Activated CD4-positive, alpha-beta T cell treated with anti-CD3 and anti-CD28 coated beads, Interleukin-2, amount 10 ng/mL, durations not matched to agents 24 days and 14 days (primary cell): ENCODE results near the gene PBX1. TPM values are rescaled to one million over a fixed set of nuclear protein-coding genes. Genes with fewer than 3 reads are reported as not detected.

ENCODE experiments used
- DNase-seq: peaks from one replicate; pipeline ENCODE4 v3.0.0; 2022
- H3K27ac Mint-ChIP-seq: one replicate; pipeline ENCODE4 v1.8.0; 2022; ENCODE audit warnings: mild to moderate bottlenecking, mixed read lengths
- H3K27me3 Mint-ChIP-seq: one replicate; pipeline ENCODE4 v1.8.0; 2022; ENCODE audit warnings: mixed read lengths
- H3K36me3 Mint-ChIP-seq: one replicate; pipeline ENCODE4 v1.8.0; 2022; ENCODE audit warnings: low read depth, mild to moderate bottlenecking, mixed read lengths
- H3K4me1 Mint-ChIP-seq: one replicate; pipeline ENCODE4 v1.8.0; 2021; ENCODE audit warnings: mixed read lengths
- H3K4me3 Mint-ChIP-seq: one replicate; pipeline ENCODE4 v1.8.0; 2022; ENCODE audit warnings: mild to moderate bottlenecking, moderate library complexity, mixed read lengths
- H3K9me3 Mint-ChIP-seq: one replicate; pipeline ENCODE4 v1.8.0; 2021; ENCODE audit warnings: mixed read lengths
- intact Hi-C: fragments of 100-400 bp; cut with micrococcal nuclease; formaldehyde crosslinking; loops from one replicate; pipeline ENCODE4 v1.15.1; 2023
- total RNA-seq: library from RNA; stranded (reverse); gene quantifications from 2 replicates; pipeline ENCODE4 v1.2.3, GENCODE V29; 2022

The PBX1 gene
- total RNA-seq, 1 donor from 2014 or later, result not detected

GRCh38 chr1:164805399-164805798, 246.4 kb downstream of the PBX1 start:
- H3K9me3 Mint-ChIP-seq, result no peaks in the 10 kb centered on the region
- intact Hi-C loops, result no loop called here

GRCh38 chr1:164806531-164806930, 247.5 kb downstream of the PBX1 start:
- intact Hi-C loops, result no loop called here
- Mint-ChIP-seq H3K4me1 (no peaks in the 10 kb centered on the region), H3K36me3 (no peaks in the 10 kb centered on the region), H3K4me3 (no peak overlapping the region), H3K27me3 (no peaks in the 10 kb centered on the region), H3K27ac (no peak overlapping the region), H3K9me3 (no peaks in the 10 kb centered on the region)
- DNase-seq, result no peak

More at GRCh38 chr1:164805399-164805798, 246.4 kb downstream of the PBX1 start:
- DNase-seq, result no peak
- Mint-ChIP-seq H3K27ac (no peak overlapping the region), H3K4me3 (no peak overlapping the region), H3K36me3 (no peaks in the 10 kb centered on the region), H3K4me1 (no peaks in the 10 kb centered on the region), H3K27me3 (no peaks in the 10 kb centered on the region)

GRCh38 chr1:164813776-164814175, 254.8 kb downstream of the PBX1 start:
- Mint-ChIP-seq H3K36me3 (no peaks in the 10 kb centered on the region), H3K4me3 (no peak overlapping the region), H3K9me3 (no peaks in the 10 kb centered on the region), H3K27ac (no peak overlapping the region), H3K4me1 (no peaks in the 10 kb centered on the region), H3K27me3 (no peaks in the 10 kb centered on the region)
- DNase-seq, result no peak
- intact Hi-C loops, result no loop called here

GRCh38 chr1:164821648-164822047, 262.7 kb downstream of the PBX1 start:
- H3K9me3 Mint-ChIP-seq, result no peaks in the 10 kb centered on the region
- intact Hi-C loops, result no loop called here
- no peak overlapping the region for H3K4me3 Mint-ChIP-seq
- DNase-seq, result no peak
- no peaks in the 10 kb centered on the region for H3K36me3 Mint-ChIP-seq
- no peaks in the 10 kb centered on the region for H3K27me3 Mint-ChIP-seq
- no peaks in the 10 kb centered on the region for H3K4me1 Mint-ChIP-seq
- H3K27ac Mint-ChIP-seq, result no peak overlapping the region

GRCh38 chr1:164823486-164824279, 264.7 kb downstream of the PBX1 start:
- no peak overlapping the region for H3K27ac Mint-ChIP-seq
- no peak overlapping the region for H3K4me3 Mint-ChIP-seq
- no peaks in the 10 kb centered on the region for H3K27me3 Mint-ChIP-seq
- intact Hi-C loops, result no loop called here
- no peaks in the 10 kb centered on the region for H3K36me3 Mint-ChIP-seq
- H3K4me1 Mint-ChIP-seq, result no peaks in the 10 kb centered on the region
- no peaks in the 10 kb centered on the region for H3K9me3 Mint-ChIP-seq
- DNase-seq, result no peak

GRCh38 chr1:164824542-164824941, 265.6 kb downstream of the PBX1 start:
- DNase-seq, result no peak
- H3K27me3 Mint-ChIP-seq, result no peaks in the 10 kb centered on the region
- no peaks in the 10 kb centered on the region for H3K4me1 Mint-ChIP-seq
- intact Hi-C loops, result no loop called here
- H3K27ac Mint-ChIP-seq, result no peak overlapping the region
- no peak overlapping the region for H3K4me3 Mint-ChIP-seq
- H3K9me3 Mint-ChIP-seq, result no peaks in the 10 kb centered on the region
- H3K36me3 Mint-ChIP-seq, result no peaks in the 10 kb centered on the region

- H3K27ac Mint-ChIP-seq, result no peak overlapping the region
- DNase-seq, result no peak
- no peaks in the 10 kb centered on the region for H3K27me3 Mint-ChIP-seq
- intact Hi-C loops, result no loop called here
- no peaks in the 10 kb centered on the region for H3K9me3 Mint-ChIP-seq
- H3K4me1 Mint-ChIP-seq, result no peaks in the 10 kb centered on the region
- no peaks in the 10 kb centered on the region for H3K36me3 Mint-ChIP-seq
- H3K4me3 Mint-ChIP-seq, result no peak overlapping the region
Measured at GRCh38 chr1:164830628-164831027, 271.6 kb downstream of the PBX1 start.

- no peak overlapping the region for H3K4me3 Mint-ChIP-seq
- no peaks in the 10 kb centered on the region for H3K27me3 Mint-ChIP-seq
- no peaks in the 10 kb centered on the region for H3K36me3 Mint-ChIP-seq
- no peak for DNase-seq
- intact Hi-C loops, result no loop called here
- no peaks in the 10 kb centered on the region for H3K4me1 Mint-ChIP-seq
- no peak overlapping the region for H3K27ac Mint-ChIP-seq
- no peaks in the 10 kb centered on the region for H3K9me3 Mint-ChIP-seq
Measured at GRCh38 chr1:164834641-164835040, 275.7 kb downstream of the PBX1 start.

GRCh38 chr1:164836614-164837018, 277.6 kb downstream of the PBX1 start:
- Mint-ChIP-seq H3K27me3 (no peaks in the 10 kb centered on the region), H3K9me3 (no peaks in the 10 kb centered on the region), H3K36me3 (no peaks in the 10 kb centered on the region), H3K4me1 (no peaks in the 10 kb centered on the region), H3K4me3 (no peak overlapping the region), H3K27ac (no peak overlapping the region)
- no peak for DNase-seq
- intact Hi-C loops, result no loop called here

- H3K36me3 Mint-ChIP-seq, result no peaks in the 10 kb centered on the region
- H3K9me3 Mint-ChIP-seq, result no peaks in the 10 kb centered on the region
- no peak overlapping the region for H3K27ac Mint-ChIP-seq
- intact Hi-C loops, result no loop called here
- H3K27me3 Mint-ChIP-seq, result no peaks in the 10 kb centered on the region
- no peaks in the 10 kb centered on the region for H3K4me1 Mint-ChIP-seq
- no peak overlapping the region for H3K4me3 Mint-ChIP-seq
- DNase-seq, result no peak
Measured at GRCh38 chr1:164838786-164839185, 279.8 kb downstream of the PBX1 start.

- H3K4me1 Mint-ChIP-seq, result no peaks in the 10 kb centered on the region
- intact Hi-C loops, result no loop called here
- no peaks in the 10 kb centered on the region for H3K27me3 Mint-ChIP-seq
- DNase-seq, result no peak
- H3K36me3 Mint-ChIP-seq, result no peaks in the 10 kb centered on the region
- H3K27ac Mint-ChIP-seq, result no peak overlapping the region
- H3K4me3 Mint-ChIP-seq, result no peak overlapping the region
- no peaks in the 10 kb centered on the region for H3K9me3 Mint-ChIP-seq
Measured at GRCh38 chr1:164840936-164841335, 282.0 kb downstream of the PBX1 start.

- no peak for DNase-seq
- intact Hi-C loops, result no loop called here
- Mint-ChIP-seq H3K4me1 (no peaks in the 10 kb centered on the region), H3K4me3 (no peak overlapping the region), H3K9me3 (no peaks in the 10 kb centered on the region), H3K27ac (no peak overlapping the region), H3K27me3 (no peaks in the 10 kb centered on the region), H3K36me3 (no peaks in the 10 kb centered on the region)
Measured at GRCh38 chr1:164841702-164842465, 282.9 kb downstream of the PBX1 start.

GRCh38 chr1:164842870-164843269, 283.9 kb downstream of the PBX1 start:
- intact Hi-C loops, result no loop called here
- Mint-ChIP-seq H3K4me3 (no peak overlapping the region), H3K27ac (no peak overlapping the region), H3K4me1 (no peaks in the 10 kb centered on the region), H3K9me3 (no peaks in the 10 kb centered on the region), H3K36me3 (no peaks in the 10 kb centered on the region), H3K27me3 (no peaks in the 10 kb centered on the region)
- DNase-seq, result no peak

- H3K4me3 Mint-ChIP-seq, result no peak overlapping the region
- no peak for DNase-seq
- intact Hi-C loops, result no loop called here
- no peak overlapping the region for H3K27ac Mint-ChIP-seq
- H3K36me3 Mint-ChIP-seq, result no peaks in the 10 kb centered on the region
- H3K9me3 Mint-ChIP-seq, result no peaks in the 10 kb centered on the region
- no peaks in the 10 kb centered on the region for H3K4me1 Mint-ChIP-seq
- H3K27me3 Mint-ChIP-seq, result no peaks in the 10 kb centered on the region
Measured at GRCh38 chr1:164843743-164844500, 284.9 kb downstream of the PBX1 start.
